ENCODE results near the gene MRPL21. TPM values are rescaled to one million over a fixed set of nuclear protein-coding genes. Genes with fewer than 3 reads are reported as not detected.

Gene MRPL21
- total RNA-seq, 2 donors from 2014 or later = 63.2 to 87.3 TPM

GRCh38 chr11:68868221-68868835, 35.3 kb downstream of the MRPL21 start:
- H3K4me1 ChIP-seq = peaks cover 0 to 26% of the 10 kb centered on the region in 2 donors

DNA sequence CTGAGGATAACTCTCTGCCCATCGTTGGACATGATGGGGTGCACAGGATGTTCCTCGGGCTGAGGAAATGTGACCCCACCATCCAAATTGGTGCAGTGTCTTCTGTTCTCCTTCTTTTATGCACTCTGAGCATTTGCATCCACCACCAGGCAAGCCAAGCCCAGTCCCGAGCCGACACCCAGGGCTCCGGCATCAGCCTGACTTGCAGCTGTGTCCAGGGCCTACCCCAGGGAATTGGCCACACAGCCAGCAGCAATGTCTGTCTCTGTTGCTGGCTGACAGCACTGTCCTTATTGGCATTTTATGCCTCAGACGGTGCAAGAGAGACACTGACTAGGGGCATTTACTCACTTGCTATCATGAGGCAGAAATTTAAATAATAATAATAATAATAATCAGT, 36.6 kb downstream of the MRPL21 start:
- Histone ChIP-seq H3K4me3 (no peak overlapping the region), H3K4me1 (peaks cover 0 to 15% of the 10 kb centered on the region in 2 donors), H3K27ac (no peak overlapping the region), H3K27me3 (no peaks in the 10 kb centered on the region), H3K9me3 (no peaks in the 10 kb centered on the region), H3K36me3 (no peaks in the 10 kb centered on the region)
- TF ChIP-seq, protein P1, sequence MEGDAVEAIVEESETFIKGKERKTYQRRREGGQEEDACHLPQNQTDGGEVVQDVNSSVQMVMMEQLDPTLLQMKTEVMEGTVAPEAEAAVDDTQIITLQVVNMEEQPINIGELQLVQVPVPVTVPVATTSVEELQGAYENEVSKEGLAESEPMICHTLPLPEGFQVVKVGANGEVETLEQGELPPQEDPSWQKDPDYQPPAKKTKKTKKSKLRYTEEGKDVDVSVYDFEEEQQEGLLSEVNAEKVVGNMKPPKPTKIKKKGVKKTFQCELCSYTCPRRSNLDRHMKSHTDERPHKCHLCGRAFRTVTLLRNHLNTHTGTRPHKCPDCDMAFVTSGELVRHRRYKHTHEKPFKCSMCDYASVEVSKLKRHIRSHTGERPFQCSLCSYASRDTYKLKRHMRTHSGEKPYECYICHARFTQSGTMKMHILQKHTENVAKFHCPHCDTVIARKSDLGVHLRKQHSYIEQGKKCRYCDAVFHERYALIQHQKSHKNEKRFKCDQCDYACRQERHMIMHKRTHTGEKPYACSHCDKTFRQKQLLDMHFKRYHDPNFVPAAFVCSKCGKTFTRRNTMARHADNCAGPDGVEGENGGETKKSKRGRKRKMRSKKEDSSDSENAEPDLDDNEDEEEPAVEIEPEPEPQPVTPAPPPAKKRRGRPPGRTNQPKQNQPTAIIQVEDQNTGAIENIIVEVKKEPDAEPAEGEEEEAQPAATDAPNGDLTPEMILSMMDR (IDR thresholded peaks at IDR 0.05) = no peak
- no peak for DNase-seq (ENCODE audit: low spot score)

More at GRCh38 chr11:68868221-68868835, 35.3 kb downstream of the MRPL21 start:
- no peak overlapping the region for H3K27ac ChIP-seq
- H3K27me3 ChIP-seq = no peaks in the 10 kb centered on the region
- no peak for DNase-seq (ENCODE audit: low spot score)
- no peaks in the 10 kb centered on the region for H3K9me3 ChIP-seq
- no peak overlapping the region for H3K4me3 ChIP-seq
- no peaks in the 10 kb centered on the region for H3K36me3 ChIP-seq
- TF ChIP-seq, protein P1 (IDR thresholded peaks at IDR 0.05) = no peak

GRCh38 chr11:68865241-68865640, 38.4 kb downstream of the MRPL21 start:
- Histone ChIP-seq H3K36me3 (no peaks in the 10 kb centered on the region), H3K9me3 (no peaks in the 10 kb centered on the region), H3K27ac (no peak overlapping the region), H3K4me1 (peaks cover 0 to 6% of the 10 kb centered on the region in 2 donors), H3K4me3 (no peak overlapping the region), H3K27me3 (no peaks in the 10 kb centered on the region)
- TF ChIP-seq, protein P1 (IDR thresholded peaks at IDR 0.05) = no peak
- DNase-seq (ENCODE audit: low spot score) = no peak

DNA sequence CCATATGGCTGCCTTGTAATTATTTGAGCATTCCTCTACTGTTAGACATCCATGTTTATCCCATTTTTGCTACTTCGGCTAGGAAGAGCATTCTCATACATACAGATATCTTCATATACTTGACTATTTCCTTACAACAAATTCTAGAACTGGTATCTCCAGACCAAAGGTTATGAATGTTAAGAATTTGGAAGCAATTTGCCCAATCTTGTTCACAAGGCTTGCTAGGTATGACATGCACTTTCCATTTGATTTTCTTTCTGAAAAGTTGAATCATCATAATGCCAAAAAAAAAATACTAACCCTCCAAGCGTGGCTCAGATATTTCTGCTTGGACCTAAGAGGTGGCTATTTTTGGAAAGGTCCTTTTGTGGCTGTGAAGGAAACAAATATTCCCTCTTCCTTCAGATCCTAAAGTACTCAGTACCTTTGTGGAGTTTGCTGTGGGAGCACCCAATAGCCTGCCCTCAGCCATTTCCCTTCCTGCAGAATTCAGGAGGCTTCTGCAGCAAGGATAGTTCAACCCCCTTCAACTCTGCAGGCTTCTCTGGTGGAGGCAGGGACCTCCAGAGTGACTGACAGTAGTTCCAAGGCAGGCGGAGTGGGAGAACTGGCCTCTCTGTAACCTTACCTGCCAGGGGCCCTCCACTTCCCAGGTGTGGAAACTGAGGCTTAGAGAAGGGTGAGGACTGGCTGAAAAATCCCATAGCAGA, 39.9 kb downstream of the MRPL21 start:
- TF ChIP-seq, protein P1 (IDR thresholded peaks at IDR 0.05) = no peak
- Histone ChIP-seq H3K27me3 (no peaks in the 10 kb centered on the region), H3K4me1 (no peaks in the 10 kb centered on the region), H3K36me3 (no peaks in the 10 kb centered on the region), H3K9me3 (no peaks in the 10 kb centered on the region), H3K27ac (no peak overlapping the region), H3K4me3 (no peak overlapping the region)
- DNase-seq (ENCODE audit: low spot score) = no peak

GRCh38 chr11:68862421-68862820, 41.2 kb downstream of the MRPL21 start:
- no peak for DNase-seq (ENCODE audit: low spot score)
- Histone ChIP-seq H3K4me3 (no peak overlapping the region), H3K36me3 (no peaks in the 10 kb centered on the region), H3K27me3 (no peaks in the 10 kb centered on the region), H3K27ac (no peak overlapping the region), H3K9me3 (no peaks in the 10 kb centered on the region), H3K4me1 (no peaks in the 10 kb centered on the region)
- TF ChIP-seq, protein P1 (IDR thresholded peaks at IDR 0.05) = no peak
